CD8-positive, alpha-beta memory T cell (primary cell): ENCODE data around the gene CCN6. TPM values are rescaled to one million over a fixed set of nuclear protein-coding genes. Genes with fewer than 3 reads are reported as not detected.

Source experiments
- CTCF ChIA-PET: fragments of 350-600 bp; sonication (Branson Sonifier 250); formaldehyde crosslinking; loops from one replicate; lab custom pipeline; 2021; ENCODE audit warnings: antibody characterized with exemption; lab: Charles Lee
- POLR2A ChIA-PET: fragments of 350-600 bp; sonication (Branson Sonifier 250); formaldehyde crosslinking; loops from one replicate; lab custom pipeline; 2021; ENCODE audit warnings: antibody characterized with exemption; lab: Charles Lee
- DNase-seq, 5 donors: peaks; one replicate each; pipeline versions ENCODE4 v3.0.0 to v3.0.0-alpha.2; 2020 to 2022; ENCODE audit warnings: mixed read lengths in 1 of 5
- H3K27ac ChIP-seq: one replicate; pipeline ENCODE4 v1.7.0; 2013; ENCODE audit warnings: low read depth, mild to moderate bottlenecking, low read length, moderate library complexity
- H3K27me3 ChIP-seq: 2 replicates; pipeline ENCODE4 v1.7.0; 2013; ENCODE audit warnings: low read length, mild to moderate bottlenecking; ENCODE audit not compliant: insufficient read depth, poor library complexity, severe bottlenecking
- H3K36me3 ChIP-seq: 2 replicates; pipeline ENCODE4 v1.7.0; 2013; ENCODE audit warnings: mild to moderate bottlenecking, low read length, moderate library complexity; ENCODE audit not compliant: insufficient read depth
- H3K4me1 ChIP-seq: 2 replicates; pipeline ENCODE4 v1.7.0; 2013; ENCODE audit warnings: mild to moderate bottlenecking, low read length, moderate library complexity; ENCODE audit not compliant: insufficient read depth
- H3K4me3 ChIP-seq: 2 replicates; pipeline ENCODE4 v1.7.0; 2013; ENCODE audit warnings: mild to moderate bottlenecking, low read length
- H3K9me3 ChIP-seq: 2 replicates; pipeline ENCODE4 v1.7.0; 2013; ENCODE audit warnings: mild to moderate bottlenecking, low read length
- H3K27ac Mint-ChIP-seq, 8 donors: one replicate each; pipeline ENCODE4 v1.8.0; 2020 to 2021; ENCODE audit warnings: mixed read lengths in 8 of 8, mild to moderate bottlenecking in 6 of 8, inconsistent platforms in 3 of 8, moderate library complexity in 3 of 8
- H3K27me3 Mint-ChIP-seq, 2 donors: one replicate each; pipeline ENCODE4 v1.8.0; 2020 to 2021; ENCODE audit warnings: mixed read lengths in 2 of 2, mild to moderate bottlenecking in 1 of 2, moderate library complexity in 1 of 2
- H3K36me3 Mint-ChIP-seq, 3 donors: one replicate each; pipeline ENCODE4 v1.8.0; 2020 to 2021; ENCODE audit warnings: mixed read lengths in 3 of 3, inconsistent platforms in 1 of 3, mild to moderate bottlenecking in 1 of 3
- H3K4me1 Mint-ChIP-seq, 3 donors: one replicate each; pipeline ENCODE4 v1.8.0; 2020 to 2021; ENCODE audit warnings: mixed read lengths in 3 of 3, inconsistent platforms in 1 of 3, mild to moderate bottlenecking in 1 of 3
- H3K4me3 Mint-ChIP-seq, 7 donors: one replicate each; pipeline ENCODE4 v1.8.0; 2020 to 2021; ENCODE audit warnings: mixed read lengths in 7 of 7, mild to moderate bottlenecking in 6 of 7, moderate library complexity in 4 of 7, inconsistent platforms in 2 of 7
- H3K9me3 Mint-ChIP-seq, 5 donors: one replicate each; pipeline ENCODE4 v1.8.0; 2020 to 2022; ENCODE audit warnings: mixed read lengths in 5 of 5, mild to moderate bottlenecking in 3 of 5, moderate library complexity in 2 of 5, inconsistent platforms in 1 of 5
- polyA plus RNA-seq: library from polyadenylated mRNA; unstranded; fragments of 300-500 nt; fragmentation: Illumina TruSeq; gene quantifications from one replicate; pipeline ENCODE4 v1.2.3, GENCODE V29; 2021
- total RNA-seq, 2 experiments: library from RNA; stranded (reverse); gene quantifications; one replicate each; pipeline ENCODE4 v1.2.3, GENCODE V29; 2021

CCN6 gene
- total and polyA plus RNA-seq, 3 experiments from 2014 or later = 0.15 TPM; not detected in 2

- DNase-seq = no peak
- Mint-ChIP-seq H3K36me3 (peaks cover 0 to 3% (median 0%) of the 10 kb centered on the region in 3 donors), H3K9me3 (no peaks in the 10 kb centered on the region), H3K27me3 (peaks cover 0 to 2% of the 10 kb centered on the region in 2 donors), H3K4me1 (peaks cover 51 to 80% (median 73%) of the 10 kb centered on the region in 3 donors), H3K4me3 (peak overlapping the region in 2 of 7 donors; percentile 0 to 39), H3K27ac (peak overlapping the region; percentile 8 to 96 (median 73))
- Histone ChIP-seq H3K27me3 (no peaks in the 10 kb centered on the region), H3K27ac (no peak overlapping the region), H3K36me3 (no peaks in the 10 kb centered on the region), H3K4me1 (peaks cover 75% of the 10 kb centered on the region), H3K4me3 (no peak overlapping the region), H3K9me3 (no peaks in the 10 kb centered on the region)
- CTCF ChIA-PET = interaction anchor here (1.0 to 1.3 kb wide), 2 partner anchors 12 to 13 kb away, joined by 5 read pairs; no protein-coding TSS in a partner anchor
- POLR2A ChIA-PET = no interaction called here
These were observed 23.5 kb upstream of the CCN6 start for GRCh38 chr6:112030206-112030960.

GRCh38 chr6:112030961-112031660 lies 22.8 kb upstream of the CCN6 start:
- Histone ChIP-seq H3K27me3 (no peaks in the 10 kb centered on the region), H3K4me3 (no peak overlapping the region), H3K9me3 (no peaks in the 10 kb centered on the region), H3K36me3 (no peaks in the 10 kb centered on the region), H3K4me1 (peaks cover 80% of the 10 kb centered on the region), H3K27ac (no peak overlapping the region)
- CTCF ChIA-PET = interaction anchor here (1.0 to 1.3 kb wide), 2 partner anchors 11 to 12 kb away, joined by 5 read pairs; no protein-coding TSS in a partner anchor
- Mint-ChIP-seq H3K36me3 (peaks cover 0 to 3% (median 0%) of the 10 kb centered on the region in 3 donors), H3K27me3 (peaks cover 0 to 2% of the 10 kb centered on the region in 2 donors), H3K4me1 (peaks cover 56 to 85% (median 81%) of the 10 kb centered on the region in 3 donors), H3K27ac (peak overlapping the region in 6 of 8 donors; percentile 8 to 79 (median 34)), H3K9me3 (no peaks in the 10 kb centered on the region), H3K4me3 (peak overlapping the region in 1 of 7 donors; percentile 0)
- DNase-seq = no peak
- POLR2A ChIA-PET = no interaction called here

- H3K4me3 ChIP-seq = no peak overlapping the region
- H3K27ac ChIP-seq = no peak overlapping the region
- H3K4me1 Mint-ChIP-seq = peaks cover 51 to 84% (median 77%) of the 10 kb centered on the region in 3 donors
- peaks cover 80% of the 10 kb centered on the region for H3K4me1 ChIP-seq
- H3K27me3 Mint-ChIP-seq = peaks cover 0 to 2% of the 10 kb centered on the region in 2 donors
- DNase-seq = no peak
- no peaks in the 10 kb centered on the region for H3K9me3 Mint-ChIP-seq
- no peak overlapping the region for H3K4me3 Mint-ChIP-seq
- no peaks in the 10 kb centered on the region for H3K27me3 ChIP-seq
- no peak overlapping the region for H3K27ac Mint-ChIP-seq
- H3K9me3 ChIP-seq = no peaks in the 10 kb centered on the region
- ChIA-PET CTCF (interaction anchor here (0.8 to 1.1 kb wide), 3 partner anchors 10 to 22 kb away, joined by 4 read pairs; no protein-coding TSS in a partner anchor), POLR2A (interaction anchor here (0.7 kb wide), 1 partner anchor 360 kb away, joined by 3 read pairs; no protein-coding TSS in a partner anchor)
- H3K36me3 Mint-ChIP-seq = peaks cover 0 to 1% (median 0%) of the 10 kb centered on the region in 3 donors
- H3K36me3 ChIP-seq = no peaks in the 10 kb centered on the region
These were observed 21.9 kb upstream of the CCN6 start for GRCh38 chr6:112031960-112032359.

- CTCF ChIA-PET = interaction anchor here (0.8 to 1.9 kb wide), 4 partner anchors 9 to 22 kb away, joined by 4 to 7 read pairs (median 4); no protein-coding TSS in a partner anchor
- H3K27me3 ChIP-seq = no peaks in the 10 kb centered on the region
- H3K4me3 Mint-ChIP-seq = no peak overlapping the region
- H3K9me3 ChIP-seq = no peaks in the 10 kb centered on the region
- no peak overlapping the region for H3K27ac ChIP-seq
- H3K36me3 ChIP-seq = no peaks in the 10 kb centered on the region
- POLR2A ChIA-PET = no interaction called here
- H3K36me3 Mint-ChIP-seq = peaks cover 0 to 1% (median 0%) of the 10 kb centered on the region in 3 donors
- H3K27ac Mint-ChIP-seq = no peak overlapping the region
- peaks cover 80% of the 10 kb centered on the region for H3K4me1 ChIP-seq
- no peaks in the 10 kb centered on the region for H3K9me3 Mint-ChIP-seq
- peaks cover 0 to 2% of the 10 kb centered on the region in 2 donors for H3K27me3 Mint-ChIP-seq
- DNase-seq = no peak
- peaks cover 43 to 81% (median 70%) of the 10 kb centered on the region in 3 donors for H3K4me1 Mint-ChIP-seq
- H3K4me3 ChIP-seq = no peak overlapping the region
These were observed 21.2 kb upstream of the CCN6 start for GRCh38 chr6:112032728-112033127.

GRCh38 chr6:112033791-112034615 lies 19.9 kb upstream of the CCN6 start:
- no peaks in the 10 kb centered on the region for H3K36me3 ChIP-seq
- ChIA-PET CTCF (interaction anchor here (0.6 to 1.9 kb wide), 3 partner anchors 8 to 312 kb away, joined by 3 to 7 read pairs (median 3); no protein-coding TSS in a partner anchor), POLR2A (no interaction called here)
- H3K9me3 ChIP-seq = no peaks in the 10 kb centered on the region
- peaks cover 0 to 2% of the 10 kb centered on the region in 2 donors for H3K27me3 Mint-ChIP-seq
- peaks cover 69% of the 10 kb centered on the region for H3K4me1 ChIP-seq
- H3K27me3 ChIP-seq = no peaks in the 10 kb centered on the region
- peaks cover 0 to 1% (median 0%) of the 10 kb centered on the region in 3 donors for H3K36me3 Mint-ChIP-seq
- no peak overlapping the region for H3K27ac ChIP-seq
- peak overlapping the region in 1 of 8 donors; percentile 75 for H3K27ac Mint-ChIP-seq
- no peaks in the 10 kb centered on the region for H3K9me3 Mint-ChIP-seq
- peaks cover 30 to 68% (median 57%) of the 10 kb centered on the region in 3 donors for H3K4me1 Mint-ChIP-seq
- no peak overlapping the region for H3K4me3 ChIP-seq
- no peak for DNase-seq
- no peak overlapping the region for H3K4me3 Mint-ChIP-seq

GRCh38 chr6:112034616-112034995 lies 19.3 kb upstream of the CCN6 start:
- no peaks in the 10 kb centered on the region for H3K27me3 ChIP-seq
- H3K36me3 ChIP-seq = no peaks in the 10 kb centered on the region
- no peaks in the 10 kb centered on the region for H3K9me3 ChIP-seq
- ChIA-PET POLR2A (no interaction called here), CTCF (no interaction called here)
- Mint-ChIP-seq H3K36me3 (peaks cover 0 to 1% (median 0%) of the 10 kb centered on the region in 3 donors), H3K27me3 (peaks cover 0 to 2% of the 10 kb centered on the region in 2 donors), H3K4me1 (peaks cover 24 to 62% (median 53%) of the 10 kb centered on the region in 3 donors), H3K9me3 (no peaks in the 10 kb centered on the region), H3K4me3 (no peak overlapping the region), H3K27ac (peak overlapping the region in 1 of 8 donors; percentile 43)
- no peak overlapping the region for H3K27ac ChIP-seq
- H3K4me1 ChIP-seq = peaks cover 63% of the 10 kb centered on the region
- H3K4me3 ChIP-seq = no peak overlapping the region
- no peak for DNase-seq

GRCh38 chr6:112036088-112036637 lies 17.7 kb upstream of the CCN6 start:
- no peak overlapping the region for H3K27ac Mint-ChIP-seq
- Histone ChIP-seq H3K4me3 (no peak overlapping the region), H3K9me3 (no peaks in the 10 kb centered on the region), H3K27me3 (no peaks in the 10 kb centered on the region), H3K36me3 (no peaks in the 10 kb centered on the region), H3K4me1 (peaks cover 51% of the 10 kb centered on the region), H3K27ac (no peak overlapping the region)
- H3K36me3 Mint-ChIP-seq = peaks cover 0 to 1% (median 0%) of the 10 kb centered on the region in 3 donors
- H3K4me3 Mint-ChIP-seq = peak overlapping the region in 1 of 7 donors; percentile 2
- no peak for DNase-seq
- H3K27me3 Mint-ChIP-seq = peaks cover 0 to 2% of the 10 kb centered on the region in 2 donors
- H3K4me1 Mint-ChIP-seq = peaks cover 12 to 46% (median 38%) of the 10 kb centered on the region in 3 donors
- CTCF ChIA-PET = interaction anchor here (1.2 to 1.4 kb wide), 2 partner anchors 26 to 777 kb away, joined by 4 read pairs; a partner anchor contains a TSS
- no peaks in the 10 kb centered on the region for H3K9me3 Mint-ChIP-seq
- POLR2A ChIA-PET = no interaction called here
